HCT116 (cell line): ENCODE measurements around the gene AAR2.

Experiments
- EZH2phosphoT487 ChIP-seq: fragments of 200-600 bp; IDR thresholded peaks from 2 replicates; pipeline ENCODE4 v1.6.1; 2018; ENCODE audit warnings: antibody characterized with exemption, borderline replicate concordance
- POLR2A ChIP-seq: IDR thresholded peaks from 2 replicates; pipeline ENCODE4 v1.7.0; 2011; ENCODE audit warnings: borderline replicate concordance; ENCODE audit not compliant: insufficient read depth, insufficient read length; ENCODE audit errors: extremely low read depth
- REST ChIP-seq: IDR thresholded peaks from 2 replicates; pipeline ENCODE4 v1.6.1; 2012; ENCODE audit warnings: low read depth
- SIN3A ChIP-seq: IDR thresholded peaks from 2 replicates; pipeline ENCODE4 v1.6.1; 2012; ENCODE audit warnings: low read depth
- TCF7L2 ChIP-seq: IDR thresholded peaks from 2 replicates; pipeline ENCODE4 v1.7.0; 2011; ENCODE audit warnings: borderline replicate concordance, inconsistent platforms; ENCODE audit not compliant: insufficient read depth, insufficient read length; ENCODE audit errors: extremely low read depth
- TF ChIP-seq, protein P1 (sequence below), 3 experiments: fragments of 200-600 bp in 1 of 3; sonication (generic) in 1 of 3; IDR thresholded peaks in 2 of 3; conservative IDR thresholded peaks in 1 of 3; 2 replicates each; pipeline ENCODE4 v1.5.1; 2012 to 2017; ENCODE audit warnings: low read depth in 2 of 3, low read length in 2 of 3, antibody characterized with exemption in 1 of 3, borderline replicate concordance in 1 of 3, control low read depth in 1 of 3, mild to moderate bottlenecking in 1 of 3, mixed read lengths in 1 of 3, mixed run types in 1 of 3, moderate library complexity in 1 of 3; ENCODE audit not compliant: insufficient read depth in 1 of 3

- TF ChIP-seq, protein P1, sequence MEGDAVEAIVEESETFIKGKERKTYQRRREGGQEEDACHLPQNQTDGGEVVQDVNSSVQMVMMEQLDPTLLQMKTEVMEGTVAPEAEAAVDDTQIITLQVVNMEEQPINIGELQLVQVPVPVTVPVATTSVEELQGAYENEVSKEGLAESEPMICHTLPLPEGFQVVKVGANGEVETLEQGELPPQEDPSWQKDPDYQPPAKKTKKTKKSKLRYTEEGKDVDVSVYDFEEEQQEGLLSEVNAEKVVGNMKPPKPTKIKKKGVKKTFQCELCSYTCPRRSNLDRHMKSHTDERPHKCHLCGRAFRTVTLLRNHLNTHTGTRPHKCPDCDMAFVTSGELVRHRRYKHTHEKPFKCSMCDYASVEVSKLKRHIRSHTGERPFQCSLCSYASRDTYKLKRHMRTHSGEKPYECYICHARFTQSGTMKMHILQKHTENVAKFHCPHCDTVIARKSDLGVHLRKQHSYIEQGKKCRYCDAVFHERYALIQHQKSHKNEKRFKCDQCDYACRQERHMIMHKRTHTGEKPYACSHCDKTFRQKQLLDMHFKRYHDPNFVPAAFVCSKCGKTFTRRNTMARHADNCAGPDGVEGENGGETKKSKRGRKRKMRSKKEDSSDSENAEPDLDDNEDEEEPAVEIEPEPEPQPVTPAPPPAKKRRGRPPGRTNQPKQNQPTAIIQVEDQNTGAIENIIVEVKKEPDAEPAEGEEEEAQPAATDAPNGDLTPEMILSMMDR (IDR thresholded peaks at IDR 0.05 in 2 of 3, conservative IDR thresholded peaks at IDR 0.05 in 1 of 3; ENCODE audit: borderline replicate concordance in 1 of 3, insufficient read depth in 1 of 3, low read depth in 2 of 3, low read length in 2 of 3): no peak
- no peak for TF ChIP-seq TCF7L2
- TF ChIP-seq POLR2A: no peak
- TF ChIP-seq SIN3A: no peak
- no peak for TF ChIP-seq REST
- no peak for TF ChIP-seq EZH2phosphoT487
Observed at GRCh38 chr20:36238153-36238552, 1.9 kb downstream of the AAR2 start.
